SU-DHL-6 (cell line): ENCODE measurements around the gene ATN1.

Experiments used
- CTCF ChIP-seq: fragments of 200-600 bp; sonication (generic); IDR thresholded peaks from one replicate; pipeline ENCODE4 v1.5.1; 2017; ENCODE audit warnings: antibody characterized with exemption, mild to moderate bottlenecking, low read length, moderate library complexity; ENCODE audit not compliant: insufficient read depth, poor library complexity, severe bottlenecking
- EZH2phosphoT487 ChIP-seq: fragments of 200-600 bp; sonication (generic), shearing (Covaris generic); conservative IDR thresholded peaks from 2 replicates; pipeline ENCODE4 v1.6.1; 2018; ENCODE audit warnings: mild to moderate bottlenecking, antibody characterized with exemption, low read length, moderate library complexity, mixed read lengths

- TF ChIP-seq CTCF (no peak), EZH2phosphoT487 (no peak)
Measured at GRCh38 chr12:6945613-6946012, 17.9 kb downstream of the ATN1 start.
